ENCODE measurements around the gene MAP1LC3B. TPM values are rescaled to one million over a fixed set of nuclear protein-coding genes. Genes with fewer than 3 reads are reported as not detected.

Gene MAP1LC3B
- total RNA-seq, 4 donors from 2014 or later: 26.3 to 79.7 (median 58.0) TPM

- TF ChIP-seq POLR2A (IDR thresholded peaks at IDR 0.05) (no peak), CTCF (IDR thresholded peaks at IDR 0.05) (no peak)
- no peaks in the 10 kb centered on the region for H3K27me3 ChIP-seq
- no peak overlapping the region for H3K4me3 ChIP-seq
- no peak overlapping the region for H3K27ac ChIP-seq
- no peaks in the 10 kb centered on the region for H3K4me1 ChIP-seq
- no peak for DNase-seq
- no peaks in the 10 kb centered on the region for H3K9me3 ChIP-seq
- intact Hi-C loops (cut with DNase I; ENCODE audit: low total_unique reads): no loop called here
- no peaks in the 10 kb centered on the region for H3K36me3 ChIP-seq
Observed at GRCh38 chr16:87409153-87409552, 17.0 kb downstream of the MAP1LC3B start.

DNA sequence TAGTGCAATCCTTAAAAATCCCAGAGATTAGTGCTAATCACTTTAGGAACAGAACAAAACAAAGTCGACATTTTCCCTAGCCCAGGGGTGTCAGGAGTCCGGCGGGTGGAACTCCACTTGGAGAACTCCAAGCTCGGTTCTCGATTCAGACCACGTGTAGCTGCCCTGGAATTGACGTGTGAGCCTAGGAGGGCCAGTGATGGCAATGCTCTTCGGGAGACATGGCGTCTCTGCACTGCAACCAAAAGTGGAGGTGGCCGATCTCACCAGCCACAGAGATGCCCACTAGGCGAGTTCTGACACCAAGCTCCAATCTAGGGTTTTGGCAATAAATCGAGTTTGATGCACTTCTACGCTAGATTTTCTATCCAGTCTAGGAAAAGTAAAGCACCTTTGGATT, 17.6 kb downstream of the MAP1LC3B start:
- no peaks in the 10 kb centered on the region for H3K36me3 ChIP-seq
- H3K4me1 ChIP-seq: no peaks in the 10 kb centered on the region
- H3K4me3 ChIP-seq: no peak overlapping the region
- no peaks in the 10 kb centered on the region for H3K27me3 ChIP-seq
- no peak for TF ChIP-seq CTCF (IDR thresholded peaks at IDR 0.05)
- TF ChIP-seq POLR2A (IDR thresholded peaks at IDR 0.05): no peak
- H3K9me3 ChIP-seq: no peaks in the 10 kb centered on the region
- no peak for DNase-seq
- intact Hi-C loops (cut with DNase I; ENCODE audit: low total_unique reads): no loop called here
- H3K27ac ChIP-seq: no peak overlapping the region

DNA sequence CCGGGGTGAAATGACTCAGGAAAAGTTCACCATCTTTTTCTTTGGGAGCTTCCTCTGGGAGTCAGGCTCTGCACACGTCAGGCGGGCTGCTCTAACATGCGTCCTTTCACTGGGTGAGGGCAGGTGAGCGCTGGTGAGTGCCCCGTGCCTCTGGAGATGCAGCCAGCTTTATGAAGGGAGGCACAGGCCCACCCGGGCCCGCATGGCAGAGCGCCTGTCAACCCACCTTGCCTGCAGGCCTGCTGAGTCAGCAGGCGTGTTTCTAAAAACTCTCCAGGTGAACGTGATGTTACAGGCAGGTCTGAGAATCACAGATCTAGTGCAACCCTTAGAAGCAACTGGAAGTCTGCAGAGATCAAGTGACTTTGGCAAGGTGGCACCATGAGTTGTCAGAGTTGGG, 18.4 kb downstream of the MAP1LC3B start:
- Histone ChIP-seq H3K9me3 (no peaks in the 10 kb centered on the region), H3K4me3 (no peak overlapping the region), H3K27me3 (no peaks in the 10 kb centered on the region), H3K27ac (no peak overlapping the region), H3K4me1 (no peaks in the 10 kb centered on the region), H3K36me3 (no peaks in the 10 kb centered on the region)
- intact Hi-C loops (cut with DNase I; ENCODE audit: low total_unique reads): no loop called here
- no peak for TF ChIP-seq CTCF (IDR thresholded peaks at IDR 0.05)
- no peak for TF ChIP-seq POLR2A (IDR thresholded peaks at IDR 0.05)
- no peak for DNase-seq

GRCh38 chr16:87410968-87411367, 18.8 kb downstream of the MAP1LC3B start:
- no peak overlapping the region for H3K4me3 ChIP-seq
- no peak overlapping the region for H3K27ac ChIP-seq
- no peak for TF ChIP-seq CTCF (IDR thresholded peaks at IDR 0.05)
- no peak for TF ChIP-seq POLR2A (IDR thresholded peaks at IDR 0.05)
- no peaks in the 10 kb centered on the region for H3K4me1 ChIP-seq
- no peak for DNase-seq
- H3K27me3 ChIP-seq: no peaks in the 10 kb centered on the region
- intact Hi-C loops (cut with DNase I; ENCODE audit: low total_unique reads): no loop called here
- H3K36me3 ChIP-seq: no peaks in the 10 kb centered on the region
- H3K9me3 ChIP-seq: no peaks in the 10 kb centered on the region

DNA sequence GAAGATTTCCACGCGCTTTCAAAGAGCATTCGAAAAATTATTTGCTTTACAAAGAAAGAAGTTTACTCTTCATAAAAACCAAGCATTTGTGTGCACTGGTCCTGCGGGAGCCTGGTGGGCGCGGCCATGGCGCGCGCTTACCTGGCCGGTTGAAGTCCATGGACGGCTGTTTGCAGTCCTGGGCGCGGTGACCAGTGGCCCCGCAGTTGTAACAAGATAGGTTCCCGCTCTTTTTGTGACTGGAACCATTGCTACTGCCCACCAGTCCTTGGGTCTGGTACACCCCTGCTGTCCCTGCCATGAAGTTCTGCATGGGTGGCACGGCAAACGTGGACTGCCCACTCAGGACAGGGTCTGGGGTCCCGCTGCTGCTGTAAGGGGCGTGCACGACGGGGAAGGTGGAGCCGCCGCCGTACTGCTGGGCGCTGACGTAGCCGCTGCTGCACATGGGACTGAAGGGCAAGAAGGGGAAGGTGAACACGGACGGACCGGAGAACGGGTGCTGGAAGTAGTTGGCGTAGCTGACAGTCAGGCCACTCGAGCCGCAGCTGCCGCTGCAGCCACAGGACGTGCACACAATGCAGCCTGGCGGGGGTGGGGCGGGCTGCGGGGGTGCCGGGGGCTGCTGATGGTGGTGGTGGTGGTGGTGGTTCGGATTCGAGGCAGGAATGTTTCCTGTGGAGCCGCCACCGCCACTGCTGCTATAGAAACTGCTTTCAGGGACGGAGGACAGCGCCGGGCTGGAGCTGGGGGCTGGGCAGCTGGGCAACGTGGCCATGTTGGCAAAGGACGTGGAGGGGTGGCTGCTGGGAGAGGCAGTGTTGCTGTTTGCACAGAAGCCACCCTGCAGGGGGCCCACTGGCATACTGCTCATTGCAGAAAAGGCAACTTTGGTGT, 19.5 kb downstream of the MAP1LC3B start:
- Histone ChIP-seq H3K9me3 (no peaks in the 10 kb centered on the region), H3K27ac (no peak overlapping the region), H3K4me3 (no peak overlapping the region), H3K36me3 (no peaks in the 10 kb centered on the region), H3K4me1 (no peaks in the 10 kb centered on the region), H3K27me3 (no peaks in the 10 kb centered on the region)
- no peak for TF ChIP-seq POLR2A (IDR thresholded peaks at IDR 0.05)
- no peak for TF ChIP-seq CTCF (IDR thresholded peaks at IDR 0.05)
- DNase-seq: no peak
- intact Hi-C loops (cut with DNase I; ENCODE audit: low total_unique reads): no loop called here

All from uterus (tissue), 4 donors.